Dendritic cell treated with granulocyte-macrophage colony-stimulating factor and Interleukin-4, amounts not matched to agents 40 ng/mL and 50 ng/mL, for 4 days (primary cell): ENCODE data around the gene SREBF1.

ENCODE experiments used
- H3K27ac Mint-ChIP-seq: one replicate; pipeline ENCODE4 v1.8.0; 2022; ENCODE audit warnings: mild to moderate bottlenecking, mixed read lengths
- H3K27me3 Mint-ChIP-seq: one replicate; pipeline ENCODE4 v1.8.0; 2022; ENCODE audit warnings: mild to moderate bottlenecking, mixed read lengths
- H3K36me3 Mint-ChIP-seq: one replicate; pipeline ENCODE4 v1.8.0; 2022; ENCODE audit warnings: low read depth, mixed read lengths
- H3K4me1 Mint-ChIP-seq: one replicate; pipeline ENCODE4 v1.8.0; 2022; ENCODE audit warnings: low read depth, mixed read lengths
- H3K4me3 Mint-ChIP-seq: one replicate; pipeline ENCODE4 v1.8.0; 2022; ENCODE audit warnings: mild to moderate bottlenecking, moderate library complexity, mixed read lengths
- H3K9me3 Mint-ChIP-seq: one replicate; pipeline ENCODE4 v1.8.0; 2022; ENCODE audit warnings: mixed read lengths
- intact Hi-C: fragments of 100-400 bp; cut with micrococcal nuclease; formaldehyde crosslinking; loops from one replicate; pipeline ENCODE4 v1.15.0; 2022

SREBF1 gene

DNA sequence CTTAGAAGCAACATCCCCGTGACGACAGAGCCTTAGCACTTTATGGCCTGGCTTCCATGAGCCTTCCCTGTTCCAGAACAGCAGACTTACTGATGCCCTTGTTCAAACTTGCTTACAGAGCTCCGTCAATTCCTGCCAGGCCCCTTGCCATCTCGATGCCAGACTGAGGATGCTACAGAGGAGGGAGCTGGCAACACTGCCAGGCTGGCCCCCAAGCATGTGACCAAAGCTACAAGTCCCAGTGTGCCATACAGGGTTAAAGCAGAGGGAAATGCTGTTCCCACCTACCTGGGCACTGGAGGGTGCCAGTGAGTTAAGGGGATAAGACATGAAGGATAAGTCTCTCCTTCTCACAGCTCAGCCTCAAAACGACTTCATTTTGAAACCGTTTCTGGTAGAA lies 33.5 kb upstream of the SREBF1 start:
- intact Hi-C loops = no loop called here
- H3K4me3 Mint-ChIP-seq = no peak overlapping the region
- no peak overlapping the region for H3K27ac Mint-ChIP-seq
- peaks cover 15% of the 10 kb centered on the region for H3K4me1 Mint-ChIP-seq
- no peaks in the 10 kb centered on the region for H3K9me3 Mint-ChIP-seq
- H3K27me3 Mint-ChIP-seq = no peaks in the 10 kb centered on the region
- H3K36me3 Mint-ChIP-seq = peaks cover 70% of the 10 kb centered on the region

DNA sequence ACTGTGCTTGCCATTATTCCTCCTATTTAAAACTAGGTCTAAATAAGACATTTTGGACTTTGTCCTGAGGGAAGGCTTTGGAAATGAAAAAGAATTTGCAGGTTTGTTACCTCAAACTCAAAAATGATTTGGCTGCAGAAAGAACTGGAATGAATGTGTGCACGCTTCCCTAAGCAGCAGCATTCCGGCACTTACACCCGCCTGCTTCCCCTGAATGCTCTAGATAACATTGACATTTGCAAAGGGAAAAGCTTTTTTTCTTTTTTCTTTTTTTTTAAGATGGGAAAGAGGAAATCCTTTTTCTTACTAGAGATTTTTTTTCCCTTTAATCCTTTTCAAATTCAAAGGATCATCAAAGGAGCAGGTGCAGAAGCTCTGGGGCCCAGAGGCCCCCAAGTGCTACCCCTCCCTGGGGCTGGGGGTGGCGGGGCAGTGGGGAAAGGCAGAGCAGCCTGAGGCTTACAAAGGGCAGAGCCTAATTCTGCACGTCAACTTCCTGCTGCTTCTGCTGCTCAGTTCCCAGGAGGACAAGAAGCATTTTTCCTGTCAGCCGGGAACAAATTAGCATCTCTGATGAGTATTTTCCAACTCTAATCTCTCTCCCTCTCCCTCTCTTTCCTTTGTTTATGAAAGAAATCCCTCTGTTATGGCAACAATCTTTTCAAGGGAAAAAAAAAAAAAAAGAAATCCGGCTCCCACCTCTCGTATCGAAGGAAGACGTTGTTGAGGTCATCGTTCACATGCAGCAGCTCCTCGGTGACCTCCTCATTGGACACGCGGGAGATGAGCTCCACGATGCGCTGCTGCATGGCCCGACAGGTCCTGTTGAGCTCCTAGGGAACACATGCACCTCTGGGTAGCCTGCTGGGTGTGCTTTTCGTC lies 32.1 kb upstream of the SREBF1 start:
- Mint-ChIP-seq H3K9me3 (no peaks in the 10 kb centered on the region), H3K27ac (no peak overlapping the region), H3K36me3 (peaks cover 82% of the 10 kb centered on the region), H3K27me3 (no peaks in the 10 kb centered on the region), H3K4me1 (peaks cover 15% of the 10 kb centered on the region), H3K4me3 (no peak overlapping the region)
- intact Hi-C loops = no loop called here

- H3K9me3 Mint-ChIP-seq = no peaks in the 10 kb centered on the region
- H3K27ac Mint-ChIP-seq = no peak overlapping the region
- no peak overlapping the region for H3K4me3 Mint-ChIP-seq
- peaks cover 87% of the 10 kb centered on the region for H3K36me3 Mint-ChIP-seq
- intact Hi-C loops = no loop called here
- H3K4me1 Mint-ChIP-seq = peaks cover 7% of the 10 kb centered on the region
- no peaks in the 10 kb centered on the region for H3K27me3 Mint-ChIP-seq
Measured at GRCh38 chr17:17866897-17867296, 30.1 kb upstream of the SREBF1 start.

- no peak overlapping the region for H3K27ac Mint-ChIP-seq
- H3K36me3 Mint-ChIP-seq = peaks cover 88% of the 10 kb centered on the region
- no peak overlapping the region for H3K4me3 Mint-ChIP-seq
- H3K4me1 Mint-ChIP-seq = peaks cover 7% of the 10 kb centered on the region
- intact Hi-C loops = no loop called here
- no peaks in the 10 kb centered on the region for H3K27me3 Mint-ChIP-seq
- H3K9me3 Mint-ChIP-seq = no peaks in the 10 kb centered on the region
Measured at GRCh38 chr17:17866425-17866824, 29.6 kb upstream of the SREBF1 start.

- no peaks in the 10 kb centered on the region for H3K4me1 Mint-ChIP-seq
- no peak overlapping the region for H3K27ac Mint-ChIP-seq
- no peak overlapping the region for H3K4me3 Mint-ChIP-seq
- intact Hi-C loops = no loop called here
- H3K36me3 Mint-ChIP-seq = peaks cover 86% of the 10 kb centered on the region
- H3K9me3 Mint-ChIP-seq = no peaks in the 10 kb centered on the region
- H3K27me3 Mint-ChIP-seq = no peaks in the 10 kb centered on the region
Measured at GRCh38 chr17:17865035-17865434, 28.2 kb upstream of the SREBF1 start.

GRCh38 chr17:17860766-17861107 lies 24.0 kb upstream of the SREBF1 start:
- intact Hi-C loops = loop anchor here (1.0 to 5.0 kb wide), 3 partner anchors 48 to 503 kb away; partner anchors contain the start of gene RAI1
- no peaks in the 10 kb centered on the region for H3K9me3 Mint-ChIP-seq
- H3K27ac Mint-ChIP-seq = no peak overlapping the region
- no peaks in the 10 kb centered on the region for H3K27me3 Mint-ChIP-seq
- peaks cover 43% of the 10 kb centered on the region for H3K36me3 Mint-ChIP-seq
- H3K4me1 Mint-ChIP-seq = peaks cover 11% of the 10 kb centered on the region
- no peak overlapping the region for H3K4me3 Mint-ChIP-seq

DNA sequence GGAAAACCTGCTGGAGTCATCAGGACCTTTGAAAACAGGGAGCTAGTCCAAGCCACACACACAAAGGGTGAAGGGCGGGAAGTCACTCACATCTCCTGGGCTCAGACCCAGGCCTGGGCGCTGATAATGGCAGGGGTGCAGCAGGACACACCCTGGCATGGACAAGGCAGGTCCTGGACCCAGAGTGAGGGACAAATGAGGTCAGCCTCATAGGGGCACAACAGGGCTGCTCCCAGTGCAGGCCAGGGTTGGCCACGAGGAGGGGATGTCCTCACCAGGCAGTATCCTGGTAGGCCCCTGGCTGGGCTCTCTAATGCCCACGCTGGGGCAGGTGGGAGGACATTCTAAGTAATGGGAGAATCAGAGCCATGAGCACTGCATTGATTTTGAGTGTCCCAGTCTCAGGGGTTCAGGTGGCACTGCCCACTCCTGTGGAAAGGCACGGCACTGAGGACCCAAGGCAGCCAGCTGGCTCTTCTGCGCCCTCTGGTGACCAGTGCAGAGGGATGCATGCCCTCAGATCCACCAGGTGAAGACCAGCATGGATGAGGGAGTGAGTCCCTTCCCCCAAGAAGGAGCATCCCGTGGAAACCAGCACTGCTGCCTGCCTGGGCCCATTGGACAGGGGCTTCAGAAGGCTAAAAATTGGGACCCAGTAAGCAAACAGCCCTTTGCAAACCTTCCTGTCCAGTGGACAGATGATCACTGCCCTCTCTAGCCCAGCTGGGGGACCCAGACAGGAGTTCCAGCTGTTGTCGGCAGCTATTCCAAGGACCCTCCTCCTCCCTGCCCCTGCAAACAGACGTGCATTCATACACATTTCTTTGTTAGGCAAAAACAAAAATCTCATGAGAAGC lies 23.4 kb upstream of the SREBF1 start:
- intact Hi-C loops = loop anchor here (1.0 to 5.0 kb wide), 3 partner anchors 48 to 503 kb away; partner anchors contain the start of gene RAI1
- Mint-ChIP-seq H3K4me1 (peaks cover 16% of the 10 kb centered on the region), H3K9me3 (no peaks in the 10 kb centered on the region), H3K27ac (no peak overlapping the region), H3K4me3 (no peak overlapping the region), H3K27me3 (no peaks in the 10 kb centered on the region), H3K36me3 (peaks cover 37% of the 10 kb centered on the region)

GRCh38 chr17:17857496-17857895 lies 20.7 kb upstream of the SREBF1 start:
- Mint-ChIP-seq H3K9me3 (no peaks in the 10 kb centered on the region), H3K27ac (no peak overlapping the region), H3K4me1 (peaks cover 23% of the 10 kb centered on the region), H3K27me3 (no peaks in the 10 kb centered on the region), H3K36me3 (peaks cover 18% of the 10 kb centered on the region), H3K4me3 (no peak overlapping the region)
- intact Hi-C loops = no loop called here

DNA sequence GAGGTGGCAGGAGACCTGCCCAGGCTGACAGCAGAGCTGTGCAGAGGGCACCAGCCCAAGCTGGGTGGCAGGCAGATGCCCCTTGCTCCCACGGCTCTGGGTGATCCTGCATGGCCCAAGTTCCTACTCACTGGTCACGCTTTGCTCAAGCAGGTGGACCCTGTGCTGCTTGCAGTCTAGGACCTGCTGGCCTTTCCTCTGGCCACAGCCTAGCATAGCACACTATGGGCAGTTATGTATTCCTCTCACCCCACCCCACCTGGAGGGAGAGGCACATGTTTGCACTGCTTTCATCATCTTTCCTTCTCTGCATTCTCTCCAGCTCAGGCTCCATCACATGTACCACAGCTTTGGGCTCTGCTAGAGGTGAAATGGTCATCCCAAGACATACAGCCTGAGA lies 19.6 kb upstream of the SREBF1 start:
- Mint-ChIP-seq H3K27me3 (no peaks in the 10 kb centered on the region), H3K9me3 (no peaks in the 10 kb centered on the region), H3K4me1 (peaks cover 32% of the 10 kb centered on the region), H3K36me3 (peaks cover 18% of the 10 kb centered on the region), H3K4me3 (no peak overlapping the region), H3K27ac (no peak overlapping the region)
- intact Hi-C loops = no loop called here

DNA sequence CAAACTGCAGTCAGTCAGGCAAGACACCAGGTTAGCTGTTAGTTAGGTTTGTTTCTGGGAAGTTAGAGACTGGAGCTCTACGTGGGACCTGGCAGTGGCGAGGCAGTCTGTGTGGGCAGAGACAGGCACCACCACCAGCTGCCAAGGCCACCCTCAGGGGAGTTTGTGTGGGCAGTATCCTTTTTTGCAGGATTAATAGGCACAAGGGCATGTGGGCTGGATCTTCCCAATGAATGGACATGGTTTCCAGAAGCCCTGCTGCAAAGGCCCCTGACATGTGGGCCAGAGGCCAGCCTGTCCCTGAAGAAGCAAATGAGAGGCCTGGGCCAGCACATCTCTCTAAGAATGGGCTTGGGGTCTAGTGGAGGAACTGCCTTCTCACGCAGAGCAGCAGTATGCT lies 19.2 kb upstream of the SREBF1 start:
- H3K27me3 Mint-ChIP-seq = no peaks in the 10 kb centered on the region
- H3K27ac Mint-ChIP-seq = no peak overlapping the region
- intact Hi-C loops = no loop called here
- H3K9me3 Mint-ChIP-seq = no peaks in the 10 kb centered on the region
- H3K36me3 Mint-ChIP-seq = peaks cover 18% of the 10 kb centered on the region
- peaks cover 37% of the 10 kb centered on the region for H3K4me1 Mint-ChIP-seq
- H3K4me3 Mint-ChIP-seq = no peak overlapping the region

GRCh38 chr17:17853811-17854447 lies 17.1 kb upstream of the SREBF1 start:
- H3K4me3 Mint-ChIP-seq = no peak overlapping the region
- H3K36me3 Mint-ChIP-seq = peaks cover 24% of the 10 kb centered on the region
- no peaks in the 10 kb centered on the region for H3K9me3 Mint-ChIP-seq
- H3K4me1 Mint-ChIP-seq = peaks cover 57% of the 10 kb centered on the region
- H3K27ac Mint-ChIP-seq = no peak overlapping the region
- intact Hi-C loops = no loop called here
- no peaks in the 10 kb centered on the region for H3K27me3 Mint-ChIP-seq

GRCh38 chr17:17852930-17853329 lies 16.1 kb upstream of the SREBF1 start:
- Mint-ChIP-seq H3K27me3 (no peaks in the 10 kb centered on the region), H3K9me3 (no peaks in the 10 kb centered on the region), H3K36me3 (peaks cover 24% of the 10 kb centered on the region), H3K4me1 (peaks cover 67% of the 10 kb centered on the region), H3K4me3 (no peak overlapping the region), H3K27ac (no peak overlapping the region)
- intact Hi-C loops = no loop called here

DNA sequence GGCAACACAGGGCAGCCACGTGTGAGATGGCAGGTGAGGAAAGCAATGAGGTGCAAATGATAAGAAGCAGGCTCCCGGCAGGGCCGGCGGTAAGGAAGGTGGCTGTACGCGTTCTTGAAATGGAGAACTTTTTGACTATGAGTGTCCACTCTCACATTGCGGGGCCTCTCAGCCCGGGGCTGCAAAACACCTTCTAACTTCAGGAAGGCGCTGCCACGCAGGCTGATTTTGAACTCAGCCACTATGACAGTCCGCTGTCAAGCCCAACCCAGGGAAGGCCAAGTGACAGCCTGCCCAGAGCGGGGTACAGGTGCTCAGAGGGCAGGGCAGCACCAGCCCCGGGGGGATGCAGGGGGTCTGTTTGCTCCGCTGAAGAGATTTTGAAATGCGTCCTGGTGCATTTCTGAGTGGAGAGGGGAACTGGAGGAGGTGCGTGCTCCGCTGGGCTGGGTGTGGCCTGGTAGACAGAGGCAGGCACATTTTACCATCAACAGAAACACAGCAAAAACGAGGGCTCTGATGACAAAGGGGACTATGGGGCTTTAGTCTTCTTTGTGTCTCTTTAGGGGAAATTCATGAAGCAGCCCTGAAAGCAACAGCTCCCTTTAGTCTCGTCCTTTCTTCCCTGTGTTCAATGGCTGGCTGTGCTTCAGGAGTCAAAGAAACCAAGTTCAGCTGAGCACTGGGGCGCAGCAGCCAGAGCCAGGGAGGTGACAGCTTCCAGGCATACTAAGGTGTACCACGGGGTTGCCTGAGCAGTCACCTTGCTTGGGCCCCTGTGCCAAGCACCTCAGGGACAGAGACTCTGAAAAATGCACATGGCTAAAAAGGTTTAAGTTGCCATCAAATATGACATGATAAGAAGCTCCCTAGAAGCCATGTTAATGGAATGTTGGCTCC lies 14.6 kb upstream of the SREBF1 start:
- H3K9me3 Mint-ChIP-seq = no peaks in the 10 kb centered on the region
- H3K4me1 Mint-ChIP-seq = peaks cover 78% of the 10 kb centered on the region
- peak overlapping the region; percentile 94 for H3K27ac Mint-ChIP-seq
- H3K4me3 Mint-ChIP-seq = no peak overlapping the region
- peaks cover 37% of the 10 kb centered on the region for H3K36me3 Mint-ChIP-seq
- no peaks in the 10 kb centered on the region for H3K27me3 Mint-ChIP-seq
- intact Hi-C loops = no loop called here
